GM19438 (cell line): Measurements from ENCODE around the gene TATDN3.
"Not testable (repeated sequence)": the region's sequence is repeated elsewhere in the genome, so short reads cannot be mapped to it uniquely, and the experiment has no call there.

Experiments
- ATAC-seq: cut with Tn5 transposase; IDR thresholded peaks from one replicate; pipeline ENCODE4 v1.9.1; 2021; ENCODE audit warnings: low read depth; ENCODE audit not compliant: unreplicated experiment

TATDN3 gene

GRCh38 chr1:212791676-212792395, at the start of gene TATDN3, which contains the start of gene NSL1:
TATDN3 (plus strand) TSS chr1:212791894; CDS start chr1:212791922, 28 bp downstream.
NSL1 (minus strand) TSS chr1:212791777; CDS start chr1:212791763, 14 bp downstream.
- peak; percentile 67 for ATAC-seq

- no peak for ATAC-seq
These were observed 47.7 kb upstream of the TATDN3 start for GRCh38 chr1:212743901-212744475.

GRCh38 chr1:212745303-212745702, 46.4 kb upstream of the TATDN3 start:
- ATAC-seq, result no peak

- no peak for ATAC-seq
These were observed 45.1 kb upstream of the TATDN3 start for GRCh38 chr1:212746546-212746945.

- ATAC-seq, result no peak
These were observed 41.7 kb upstream of the TATDN3 start for GRCh38 chr1:212749821-212750535.

- no peak for ATAC-seq
These were observed 39.3 kb upstream of the TATDN3 start for GRCh38 chr1:212752252-212752933.

- no peak for ATAC-seq
These were observed 38.7 kb upstream of the TATDN3 start for GRCh38 chr1:212752934-212753497.

- peak; percentile 1 for ATAC-seq
These were observed 37.9 kb upstream of the TATDN3 start for GRCh38 chr1:212753749-212754148.

- ATAC-seq, result peak; percentile 45
These were observed 37.5 kb upstream of the TATDN3 start for GRCh38 chr1:212754193-212754592.

GRCh38 chr1:212754680-212755079, 37.0 kb upstream of the TATDN3 start:
- no peak for ATAC-seq

- no peak for ATAC-seq
These were observed 32.0 kb upstream of the TATDN3 start for GRCh38 chr1:212759683-212760082.

- no peak for ATAC-seq
These were observed 31.4 kb upstream of the TATDN3 start for GRCh38 chr1:212760126-212760823.

- ATAC-seq, result no peak
These were observed 29.5 kb upstream of the TATDN3 start for GRCh38 chr1:212762234-212762633.

GRCh38 chr1:212762839-212763238, 28.9 kb upstream of the TATDN3 start:
- ATAC-seq, result no peak

- ATAC-seq, result not testable (repeated sequence)
These were observed 26.9 kb upstream of the TATDN3 start for GRCh38 chr1:212764718-212765281.

- ATAC-seq, result not testable (repeated sequence)
These were observed 24.9 kb upstream of the TATDN3 start for GRCh38 chr1:212766825-212767224.

- ATAC-seq, result no peak
These were observed 22.1 kb upstream of the TATDN3 start for GRCh38 chr1:212769459-212770167.

- ATAC-seq, result no peak
These were observed 20.4 kb upstream of the TATDN3 start for GRCh38 chr1:212771341-212771740.

GRCh38 chr1:212773011-212773410, 18.7 kb upstream of the TATDN3 start:
- no peak for ATAC-seq
